Hematopoietic multipotent progenitor cell treated with erythropoietin and hydrocortisone succinate and interleukin-3 and kit ligand, for 8 days (in vitro differentiated cells): ENCODE results near the gene EMC6.

Experiments
- DNase-seq: peaks from one replicate; pipeline ENCODE4 v3.0.0-alpha.2; 2015

EMC6 gene

DNA sequence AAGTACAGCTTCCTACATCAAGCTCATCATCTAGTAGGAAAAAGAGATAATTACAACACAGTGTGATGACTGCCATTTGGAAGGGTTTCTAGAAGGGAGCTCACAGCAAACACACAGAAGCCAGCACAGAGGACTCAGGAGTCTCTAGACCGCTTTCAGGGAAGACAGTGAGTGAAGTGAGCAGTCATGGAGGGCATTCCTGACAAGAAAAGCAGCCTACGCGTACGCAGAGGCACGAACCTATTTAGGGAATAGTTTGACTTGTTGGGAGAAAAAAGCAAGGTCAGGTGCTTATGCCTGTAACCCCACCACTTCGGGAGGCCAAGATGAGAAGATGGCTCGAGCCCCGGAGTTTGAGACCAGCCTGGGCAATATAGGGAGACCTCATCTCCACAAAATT, 46.7 kb downstream of the EMC6 start:
- DNase-seq, result no peak

- DNase-seq, result no peak
Observed at GRCh38 chr17:3718201-3718600, 49.6 kb downstream of the EMC6 start.

DNA sequence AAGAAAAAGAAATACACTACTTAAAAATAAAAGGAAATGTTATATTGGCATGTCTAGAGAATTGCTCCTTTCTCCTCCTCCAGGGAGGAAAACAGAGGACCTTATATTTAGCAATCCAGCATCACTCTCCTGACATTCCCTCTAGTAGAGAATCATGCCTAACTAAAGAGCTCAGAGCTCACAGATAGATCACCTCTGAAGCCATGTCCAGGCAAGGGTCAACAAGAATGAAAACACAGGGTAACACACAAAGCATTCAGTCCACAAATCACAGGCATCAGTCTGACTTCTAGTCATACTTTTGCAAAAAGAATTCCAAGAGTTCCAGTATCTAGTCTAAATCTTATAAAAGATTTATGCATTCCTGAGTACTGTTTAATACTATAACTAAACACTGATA, 50.7 kb downstream of the EMC6 start:
- no peak for DNase-seq
